Panc1 (cell line): ENCODE results near the gene ZNF292. TPM values are rescaled to one million over a fixed set of nuclear protein-coding genes. Genes with fewer than 3 reads are reported as not detected.
"Not testable (repeated sequence)": the region's sequence is repeated elsewhere in the genome, so short reads cannot be mapped to it uniquely, and the experiment has no call there.

ENCODE experiments used
- ATAC-seq: fragments of 200-7000 bp; cut with Tn5 transposase; 2 replicates; pipeline ENCODE4 v1.9.1; 2020; ENCODE audit warnings: mild to moderate bottlenecking, moderate library complexity
- BruUV-seq: library from RNA; stranded (reverse); fragments of 400-500 nt; replicated peaks from 2 replicates; lab custom pipeline; 2021; lab: Mats Ljungman, UMichigan
- CTCF ChIA-PET: fragments of 300-600 bp; sonication (Branson Sonifier 250); formaldehyde crosslinking; loops from one replicate; lab custom pipeline; 2022; ENCODE audit warnings: antibody characterized with exemption; lab: Charles Lee
- POLR2A ChIA-PET: fragments of 300-600 bp; sonication (Branson Sonifier 250); formaldehyde crosslinking; loops from one replicate; lab custom pipeline; 2022; ENCODE audit warnings: antibody characterized with exemption; lab: Charles Lee
- DNase-seq: peaks from one replicate; pipeline ENCODE4 v3.0.0-alpha.2; 2010; ENCODE audit warnings: low read depth, low spot score
- H3K27ac ChIP-seq: 2 replicates; pipeline ENCODE4 v1.5.1; 2011; ENCODE audit warnings: mild to moderate bottlenecking, low read length, inconsistent platforms
- H3K27me3 ChIP-seq: fragments of 200-500 bp; sonication (Bioruptor generic); 2 replicates; pipeline ENCODE4 v1.6.0; 2014; ENCODE audit warnings: low read length, inconsistent platforms; ENCODE audit not compliant: control insufficient read depth, insufficient read depth
- H3K36me3 ChIP-seq: fragments of 200-500 bp; sonication (Bioruptor generic); 2 replicates; pipeline ENCODE4 v1.5.1; 2014; ENCODE audit warnings: inconsistent platforms, mild to moderate bottlenecking, low read length, moderate library complexity; ENCODE audit not compliant: control insufficient read depth, insufficient read depth
- H3K4me1 ChIP-seq: 2 replicates; pipeline ENCODE4 v1.5.1; 2011; ENCODE audit warnings: inconsistent platforms, mild to moderate bottlenecking, low read length, moderate library complexity; ENCODE audit not compliant: control insufficient read depth, insufficient read depth
- H3K4me3 ChIP-seq, 2 experiments: 2 replicates each; pipeline ENCODE4 v1.5.1; 2011 to 2012; ENCODE audit warnings: low read depth in 2 of 2, low read length in 2 of 2, mild to moderate bottlenecking in 2 of 2, inconsistent platforms in 1 of 2, moderate library complexity in 1 of 2
- H3K9me3 ChIP-seq: fragments of 200-500 bp; sonication (Bioruptor generic); 2 replicates; pipeline ENCODE4 v1.5.1; 2014; ENCODE audit warnings: low read depth, mild to moderate bottlenecking, inconsistent platforms, low read length, moderate library complexity; ENCODE audit not compliant: control insufficient read depth, insufficient read depth
- CTCF ChIP-seq: fragments of 450-650 bp; IDR thresholded peaks from 2 replicates; pipeline ENCODE4 v1.5.1; 2017; ENCODE audit warnings: mild to moderate bottlenecking
- POLR2AphosphoS5 ChIP-seq: IDR thresholded peaks from 2 replicates; pipeline ENCODE4 v1.6.1; 2012; ENCODE audit warnings: mild to moderate bottlenecking, low read depth, low read length, moderate library complexity
- SIN3A ChIP-seq: IDR thresholded peaks from 2 replicates; pipeline ENCODE4 v1.6.1; 2012; ENCODE audit warnings: low read depth, mild to moderate bottlenecking, low read length, moderate library complexity, borderline replicate concordance; ENCODE audit not compliant: insufficient read depth
- TCF7L2 ChIP-seq: IDR thresholded peaks from 2 replicates; pipeline ENCODE4 v1.6.1; 2011; ENCODE audit warnings: mild to moderate bottlenecking, low read depth, low read length, inconsistent platforms
- in situ Hi-C: cut with HindIII; loops from 2 replicates; pipeline ENCODE4 v1.10.0; 2016; ENCODE audit warnings: low sequenced_read_pairs, low pct_unique_long_range_greater_than_20kb
- intact Hi-C: fragments of 100-400 bp; cut with micrococcal nuclease; formaldehyde crosslinking; loops from one replicate; pipeline ENCODE4 v1.10.0; 2022; ENCODE audit not compliant: unreplicated experiment
- total RNA-seq: library from RNA; stranded (reverse); gene quantifications from one replicate; pipeline ENCODE4 v1.2.1, GENCODE V29; 2021; ENCODE audit not compliant: unreplicated experiment
- TF ChIP-seq, protein P1 (sequence below), 2 experiments: IDR thresholded peaks; 2 replicates each; pipeline ENCODE4 v1.6.1; 2011 to 2012; ENCODE audit warnings: low read depth in 2 of 2, control low read depth in 1 of 2, low read length in 1 of 2, mild to moderate bottlenecking in 1 of 2, moderate library complexity in 1 of 2; ENCODE audit not compliant: insufficient read depth in 1 of 2

Gene ZNF292
- total RNA-seq, 1 experiment from 2014 or later = 38.2 TPM

DNA sequence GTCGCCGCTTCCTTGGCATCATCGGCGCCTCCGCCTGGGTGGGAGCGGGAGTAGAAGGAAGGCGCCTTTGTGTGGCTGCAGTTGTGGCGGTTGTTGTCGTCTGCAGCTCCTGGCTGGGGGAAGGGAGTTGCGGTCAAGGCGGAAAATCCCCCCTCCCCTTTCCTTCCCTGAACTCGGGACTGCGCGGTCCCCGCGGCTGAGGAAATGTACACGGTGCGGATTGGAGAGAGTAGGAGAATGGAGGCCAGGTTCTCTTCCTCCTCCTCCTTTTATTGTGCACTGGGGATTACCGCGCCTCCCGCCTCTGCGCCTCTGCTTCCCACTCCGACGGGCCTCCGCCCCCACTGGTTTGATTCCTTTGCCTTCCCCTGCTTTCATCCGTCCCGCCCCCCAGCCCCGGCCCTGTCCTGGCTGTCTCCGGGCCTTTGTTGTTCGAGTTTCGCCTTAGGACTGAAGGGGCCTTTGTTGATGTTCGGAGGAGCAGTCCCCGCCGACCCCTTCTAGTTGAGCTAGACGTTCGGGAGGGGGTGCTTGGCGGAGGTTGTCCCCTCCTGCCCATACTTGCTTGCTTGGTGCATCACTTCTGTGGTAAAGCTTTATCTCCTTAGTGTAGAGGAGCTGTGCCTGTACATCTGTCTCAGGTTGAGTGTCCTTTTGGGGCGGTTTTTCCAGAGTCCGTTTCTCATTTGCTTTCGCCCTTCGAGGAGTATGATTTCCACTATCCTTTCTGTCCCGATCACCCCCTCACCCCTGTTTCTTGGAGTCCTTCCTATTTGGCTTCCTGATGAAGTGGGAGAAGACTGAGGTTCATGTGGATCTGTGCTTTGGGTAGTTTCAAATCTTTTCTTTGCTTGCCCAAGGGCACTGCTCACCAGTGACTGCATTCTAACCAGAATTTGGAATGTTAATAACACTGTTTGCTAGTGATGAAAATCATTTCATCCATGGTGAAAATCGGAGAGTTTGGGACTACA lies 764 bp downstream of the ZNF292 start:
- Histone ChIP-seq H3K27me3 (no peaks in the 10 kb centered on the region), H3K4me1 (peaks cover 25% of the 10 kb centered on the region), H3K36me3 (peaks cover 4% of the 10 kb centered on the region; the same call in 1 of the 2 replicates), H3K27ac (peak overlapping the region; percentile 97), H3K9me3 (no peaks in the 10 kb centered on the region), H3K4me3 (peak overlapping the region; percentile 78 to 91)
- BruUV-seq = TSS peak; percentile 70
- DNase-seq = no peak
- TF ChIP-seq POLR2AphosphoS5 = no peak
- TF ChIP-seq CTCF = no peak
- TF ChIP-seq TCF7L2 = no peak; the same call in 1 of the 2 replicates
- TF ChIP-seq, protein P1, sequence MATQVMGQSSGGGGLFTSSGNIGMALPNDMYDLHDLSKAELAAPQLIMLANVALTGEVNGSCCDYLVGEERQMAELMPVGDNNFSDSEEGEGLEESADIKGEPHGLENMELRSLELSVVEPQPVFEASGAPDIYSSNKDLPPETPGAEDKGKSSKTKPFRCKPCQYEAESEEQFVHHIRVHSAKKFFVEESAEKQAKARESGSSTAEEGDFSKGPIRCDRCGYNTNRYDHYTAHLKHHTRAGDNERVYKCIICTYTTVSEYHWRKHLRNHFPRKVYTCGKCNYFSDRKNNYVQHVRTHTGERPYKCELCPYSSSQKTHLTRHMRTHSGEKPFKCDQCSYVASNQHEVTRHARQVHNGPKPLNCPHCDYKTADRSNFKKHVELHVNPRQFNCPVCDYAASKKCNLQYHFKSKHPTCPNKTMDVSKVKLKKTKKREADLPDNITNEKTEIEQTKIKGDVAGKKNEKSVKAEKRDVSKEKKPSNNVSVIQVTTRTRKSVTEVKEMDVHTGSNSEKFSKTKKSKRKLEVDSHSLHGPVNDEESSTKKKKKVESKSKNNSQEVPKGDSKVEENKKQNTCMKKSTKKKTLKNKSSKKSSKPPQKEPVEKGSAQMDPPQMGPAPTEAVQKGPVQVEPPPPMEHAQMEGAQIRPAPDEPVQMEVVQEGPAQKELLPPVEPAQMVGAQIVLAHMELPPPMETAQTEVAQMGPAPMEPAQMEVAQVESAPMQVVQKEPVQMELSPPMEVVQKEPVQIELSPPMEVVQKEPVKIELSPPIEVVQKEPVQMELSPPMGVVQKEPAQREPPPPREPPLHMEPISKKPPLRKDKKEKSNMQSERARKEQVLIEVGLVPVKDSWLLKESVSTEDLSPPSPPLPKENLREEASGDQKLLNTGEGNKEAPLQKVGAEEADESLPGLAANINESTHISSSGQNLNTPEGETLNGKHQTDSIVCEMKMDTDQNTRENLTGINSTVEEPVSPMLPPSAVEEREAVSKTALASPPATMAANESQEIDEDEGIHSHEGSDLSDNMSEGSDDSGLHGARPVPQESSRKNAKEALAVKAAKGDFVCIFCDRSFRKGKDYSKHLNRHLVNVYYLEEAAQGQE (IDR thresholded peaks at IDR 0.05; ENCODE audit: insufficient read depth in 1 of 2, low read depth in 2 of 2, low read length in 1 of 2) = no peak
- TF ChIP-seq SIN3A = 0 out of 2 replicates have a peak, but pooled peaks have one; percentile 58
- ChIA-PET POLR2A (interaction anchor here (0.5 kb wide), 1 partner anchor 433 kb away, joined by 3 read pairs; no protein-coding TSS in a partner anchor), CTCF (no interaction called here)
- in situ Hi-C loops = no loop called here
- intact Hi-C loops = loop anchor here (10.0 kb wide), 1 partner anchor 69 kb away; no protein-coding TSS in a partner anchor
- ATAC-seq = peak; percentile 37

GRCh38 chr6:87157596-87157995 lies 2.2 kb downstream of the ZNF292 start:
- BruUV-seq, H3K9me3 ChIP-seq, DNase-seq, CTCF ChIA-PET, in situ Hi-C loops, H3K4me3 ChIP-seq, H3K27me3 ChIP-seq, ATAC-seq, H3K36me3 ChIP-seq, POLR2A ChIA-PET, H3K27ac ChIP-seq: not testable (repeated sequence)
- intact Hi-C loops = loop anchor here (10.0 kb wide), 1 partner anchor 67 kb away; no protein-coding TSS in a partner anchor
- H3K4me1 ChIP-seq = peaks cover 21% of the 10 kb centered on the region; the same call in 1 of the 2 replicates
